HG03469 (cell line): ENCODE measurements around the gene PHIP.

ENCODE experiments used
- ATAC-seq: cut with Tn5 transposase; IDR thresholded peaks from one replicate; pipeline ENCODE4 v1.9.1; 2021; ENCODE audit warnings: mild to moderate bottlenecking, moderate library complexity, moderate number of reproducible peaks; ENCODE audit not compliant: unreplicated experiment

PHIP gene

DNA sequence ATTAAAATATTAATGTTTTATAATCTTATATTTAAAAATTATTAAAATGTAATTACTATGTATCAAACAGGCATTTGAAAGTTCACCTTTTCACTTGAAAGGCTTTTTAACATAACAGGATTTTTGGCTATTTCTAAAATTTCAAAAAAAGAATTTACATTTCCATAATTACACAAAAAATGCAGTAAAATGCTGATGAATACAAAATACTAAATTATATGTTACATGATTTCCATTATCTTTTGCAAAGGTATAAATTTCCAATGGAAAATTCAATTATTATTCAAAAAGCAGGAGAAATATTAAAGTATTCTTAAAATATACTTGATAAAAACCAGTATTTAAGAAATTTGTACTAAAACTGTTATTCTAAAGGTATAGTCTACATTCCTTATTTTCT lies 66.1 kb downstream of the PHIP start:
- no peak for ATAC-seq

- ATAC-seq: no peak
Observed at GRCh38 chr6:79010422-79010821, 67.6 kb downstream of the PHIP start.

DNA sequence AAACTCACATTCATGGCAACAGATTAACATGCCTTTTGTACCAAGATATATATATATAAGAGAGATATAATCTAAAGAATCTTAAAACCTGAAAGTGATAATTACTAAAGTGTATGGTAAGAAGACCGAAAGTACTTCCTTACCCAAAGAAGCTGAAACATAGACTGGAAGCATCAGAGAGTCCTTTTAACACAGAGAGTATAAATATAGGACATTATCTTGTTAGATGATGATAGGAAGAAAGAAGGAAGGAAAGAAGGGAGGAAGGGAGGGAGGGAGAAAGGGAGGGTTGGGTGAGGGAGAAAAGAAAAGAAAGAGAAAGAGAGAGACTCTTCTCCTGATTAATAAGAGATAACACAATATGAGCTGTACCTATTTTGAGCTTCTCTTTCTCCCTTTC lies 68.2 kb downstream of the PHIP start:
- no peak for ATAC-seq

- ATAC-seq: no peak
Observed at GRCh38 chr6:79005497-79005896, 72.6 kb downstream of the PHIP start.

DNA sequence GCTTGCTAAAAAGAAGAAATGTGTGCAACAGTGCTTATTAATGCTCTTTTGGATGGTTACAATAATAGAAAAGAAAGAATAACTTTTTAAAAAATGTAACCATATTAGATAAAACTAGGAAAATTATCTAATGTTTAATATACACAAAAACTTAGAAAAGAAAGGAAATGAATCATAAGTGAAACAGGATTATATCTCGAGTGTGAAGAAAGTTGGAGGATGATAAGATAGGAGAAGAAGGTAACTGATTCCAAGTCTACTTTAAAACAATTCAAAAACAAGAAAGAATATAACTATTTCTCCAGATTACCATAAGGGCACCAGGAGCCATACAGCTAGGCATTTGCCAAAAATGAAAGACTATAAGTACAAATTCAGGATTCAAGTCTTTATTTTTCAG lies 73.0 kb downstream of the PHIP start:
- no peak for ATAC-seq

DNA sequence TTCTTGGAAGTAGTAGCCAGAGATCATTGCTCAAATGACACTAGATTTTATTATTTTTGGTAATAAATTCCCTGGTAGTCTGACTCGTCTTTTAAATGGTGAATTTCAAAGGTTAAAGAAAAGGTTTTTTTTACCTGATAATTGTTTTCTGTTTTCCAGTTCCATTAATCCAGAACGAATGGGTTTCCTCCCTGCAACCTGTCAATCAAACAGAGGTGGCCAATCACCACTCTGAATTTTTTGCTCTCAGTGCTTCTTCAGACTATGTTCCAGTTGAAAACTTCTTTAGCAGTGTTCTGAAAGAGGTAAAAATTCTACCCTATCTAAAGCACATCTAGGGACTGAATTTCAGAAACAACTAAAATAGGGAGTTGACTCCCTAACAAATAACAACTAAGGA lies 73.8 kb downstream of the PHIP start:
- ATAC-seq: no peak

GRCh38 chr6:79001415-79001814 lies 76.6 kb downstream of the PHIP start:
- no peak for ATAC-seq

- no peak for ATAC-seq
Observed at GRCh38 chr6:78999737-79000136, 78.3 kb downstream of the PHIP start.

GRCh38 chr6:78995946-78996345 lies 82.1 kb downstream of the PHIP start:
- ATAC-seq: no peak

DNA sequence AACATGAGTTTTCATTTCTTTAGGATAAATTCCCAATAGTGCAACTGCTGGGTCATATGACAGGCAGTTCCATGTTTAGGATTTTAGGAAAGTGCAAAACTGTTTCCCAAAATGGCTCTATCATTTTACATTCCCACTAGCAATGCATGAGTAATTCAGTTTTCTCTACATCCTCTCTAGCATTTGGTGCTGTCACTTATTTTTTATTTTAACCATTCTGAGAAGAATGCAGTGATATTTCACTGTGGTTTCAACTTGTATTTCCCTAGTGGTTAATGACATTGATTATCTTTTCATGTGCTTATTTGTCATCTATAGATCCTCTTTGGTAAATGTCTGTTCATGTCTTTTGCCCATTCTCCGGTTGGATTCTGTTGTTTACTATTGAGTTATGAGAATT lies 82.7 kb downstream of the PHIP start:
- no peak for ATAC-seq

DNA sequence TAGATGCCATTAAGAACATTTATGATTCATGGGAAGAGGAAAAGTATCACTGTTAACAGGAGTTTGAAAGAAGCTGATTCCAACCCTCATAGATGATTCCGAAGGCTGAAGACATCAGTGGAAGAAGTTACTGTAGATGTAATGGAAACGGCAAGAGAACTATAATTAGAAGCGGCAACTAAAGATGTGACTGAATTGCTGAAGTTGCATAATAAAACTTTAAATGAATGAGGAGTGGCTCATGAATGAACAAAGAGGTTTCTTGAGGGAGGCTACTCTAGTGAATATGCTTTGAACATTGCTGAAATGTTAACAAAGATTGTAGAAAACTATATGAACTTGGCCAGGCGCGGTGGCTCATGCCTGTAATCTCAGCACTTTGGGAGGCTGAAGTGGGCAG lies 84.1 kb downstream of the PHIP start:
- no peak for ATAC-seq

DNA sequence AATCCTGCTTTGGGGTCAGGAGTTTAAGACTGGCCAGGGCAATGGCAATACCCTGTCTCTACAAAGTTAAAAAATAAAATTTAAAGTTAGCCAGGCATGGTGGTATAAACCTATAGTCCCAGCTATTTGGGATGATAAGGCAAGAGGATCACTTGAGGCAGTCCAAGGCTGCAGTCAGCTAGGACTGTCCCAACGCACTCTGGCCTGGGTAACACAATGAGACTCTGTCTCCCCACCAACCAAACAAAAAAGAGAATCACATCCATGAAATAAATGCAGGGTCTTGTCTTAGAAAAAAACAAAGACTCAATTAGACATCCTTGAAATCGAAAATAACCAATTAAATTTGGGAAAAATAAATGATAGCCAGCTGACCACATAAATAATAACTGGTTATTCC lies 88.9 kb downstream of the PHIP start:
- no peak for ATAC-seq

DNA sequence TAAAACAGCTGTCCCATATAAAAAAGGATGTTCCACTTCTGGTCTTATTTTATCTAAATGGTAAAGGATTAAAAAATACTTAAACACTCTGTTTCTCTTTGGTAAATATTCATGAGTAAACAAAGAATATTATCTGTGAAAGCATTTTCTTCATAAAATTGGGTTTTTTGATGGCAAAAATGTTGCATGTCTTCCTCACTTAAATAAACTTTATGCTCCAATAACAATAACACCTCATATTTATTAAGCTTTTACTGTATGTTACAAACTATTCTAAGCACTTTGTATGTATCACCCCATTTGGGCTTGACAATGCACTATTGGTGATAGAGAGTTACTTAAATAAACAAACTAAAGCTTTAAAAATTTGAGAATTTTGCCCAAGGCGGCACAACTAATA lies 91.9 kb downstream of the PHIP start:
- no peak for ATAC-seq

- ATAC-seq: no peak
Observed at GRCh38 chr6:78984225-78984950, 93.7 kb downstream of the PHIP start.

DNA sequence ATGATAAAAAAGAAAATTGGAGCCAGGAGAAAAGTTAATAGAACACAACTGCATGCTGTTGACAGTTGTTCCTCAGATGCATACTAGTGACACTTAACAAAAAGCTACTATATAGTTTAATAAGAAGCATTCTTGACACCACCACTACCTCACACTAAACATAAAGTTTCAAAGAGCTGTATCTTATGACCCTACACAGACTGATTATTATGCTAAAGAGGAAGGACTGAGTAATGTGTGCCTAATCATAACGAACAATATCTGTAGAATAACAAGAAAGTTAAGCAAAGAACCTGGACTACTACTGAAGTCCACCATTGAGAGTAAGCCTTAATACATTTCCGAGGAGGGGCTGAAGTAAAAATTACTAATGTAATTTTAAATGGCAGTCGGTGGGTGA lies 110.9 kb downstream of the PHIP start:
- no peak for ATAC-seq

DNA sequence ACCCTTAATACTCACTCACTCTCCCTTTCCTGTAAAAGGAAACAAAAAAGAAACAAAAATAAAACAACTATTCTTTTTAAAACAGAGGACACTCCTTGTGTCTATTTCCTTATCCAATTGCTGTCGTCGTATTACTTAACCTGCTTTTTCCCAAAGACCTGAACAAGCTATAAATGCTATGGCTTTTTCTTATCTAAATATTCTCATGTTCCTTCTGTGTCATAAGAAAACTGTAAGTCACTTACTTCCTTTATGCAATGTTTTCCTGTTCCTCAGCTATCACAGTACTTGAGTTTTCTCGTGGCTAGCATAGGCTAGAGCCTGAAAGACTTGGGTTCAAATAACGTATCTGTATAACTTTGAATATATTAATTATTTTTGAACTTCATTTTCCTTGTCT lies 111.5 kb downstream of the PHIP start:
- no peak for ATAC-seq

- no peak for ATAC-seq
Observed at GRCh38 chr6:78962448-78962847, 115.6 kb downstream of the PHIP start.

DNA sequence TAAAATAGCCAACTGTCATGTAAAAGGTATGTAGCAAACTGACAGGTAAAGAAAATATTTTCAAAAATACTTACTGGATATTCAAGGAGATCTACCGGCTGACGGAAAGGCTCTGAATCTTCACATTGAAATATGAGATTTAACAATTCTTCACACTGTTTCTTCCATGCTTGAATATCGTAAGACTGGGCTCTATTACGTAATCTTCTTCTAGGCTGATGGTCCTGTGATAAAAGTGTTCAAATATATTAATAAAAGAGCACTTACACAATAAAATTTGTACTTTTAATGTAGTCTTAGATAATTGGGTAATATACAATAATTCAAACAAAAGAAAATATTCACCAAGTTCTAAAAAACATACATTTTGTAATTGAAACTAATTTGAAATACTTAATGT lies 123.3 kb downstream of the PHIP start:
- no peak for ATAC-seq

DNA sequence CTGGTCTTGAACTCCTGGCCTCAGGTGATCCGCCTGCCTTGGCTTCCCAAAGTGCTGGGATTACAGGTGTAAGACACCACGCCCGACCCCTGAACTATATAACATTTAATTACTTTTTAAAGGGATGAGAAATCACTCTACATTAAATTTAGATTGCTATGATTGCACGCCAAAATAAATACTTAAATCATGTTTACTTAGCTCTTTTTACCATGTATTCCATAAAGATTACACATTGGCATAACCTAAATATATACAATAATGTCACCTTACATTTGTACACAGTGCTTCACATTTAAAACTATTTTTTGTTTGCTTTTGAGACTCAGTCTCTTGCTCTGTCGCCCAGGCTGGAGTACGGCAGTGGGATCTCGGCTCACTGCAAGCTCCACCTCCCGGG lies 124.3 kb downstream of the PHIP start:
- ATAC-seq: no peak

GRCh38 chr6:78952362-78952761 lies 125.7 kb downstream of the PHIP start:
- ATAC-seq: no peak

- no peak for ATAC-seq
Observed at GRCh38 chr6:78948785-78949184, 129.3 kb downstream of the PHIP start.

GRCh38 chr6:78947962-78948361 lies 130.1 kb downstream of the PHIP start:
- ATAC-seq: no peak

GRCh38 chr6:78947529-78947928 lies 130.5 kb downstream of the PHIP start:
- ATAC-seq: no peak
